Activated B cell treated with CpG ODN at 0.5 μM for 24 hours (primary cell): Measurements from ENCODE around the gene RANBP17. TPM values are rescaled to one million over a fixed set of nuclear protein-coding genes. Genes with fewer than 3 reads are reported as not detected.
"Not testable (repeated sequence)": the region's sequence is repeated elsewhere in the genome, so short reads cannot be mapped to it uniquely, and the experiment has no call there.

Experiments
- ATAC-seq: fragments of 200-7000 bp; cut with Tn5 transposase; one replicate; pipeline ENCODE4 v1.10.0; 2021; ENCODE audit warnings: low read depth, mild to moderate bottlenecking, moderate library complexity
- CTCF ChIA-PET: fragments of 350-600 bp; sonication (Branson Sonifier 250); formaldehyde crosslinking; loops from one replicate; lab custom pipeline; 2021; ENCODE audit warnings: antibody characterized with exemption; lab: Charles Lee
- POLR2A ChIA-PET: fragments of 350-600 bp; sonication (Branson Sonifier 250); formaldehyde crosslinking; loops from one replicate; lab custom pipeline; 2021; ENCODE audit warnings: antibody characterized with exemption; lab: Charles Lee
- DNase-seq: peaks from one replicate; pipeline ENCODE4 v3.0.0; 2022
- H3K27ac Mint-ChIP-seq: one replicate; pipeline ENCODE4 v1.8.0; 2020; ENCODE audit warnings: mixed read lengths
- H3K27me3 Mint-ChIP-seq: one replicate; pipeline ENCODE4 v1.8.0; 2021; ENCODE audit warnings: mixed read lengths
- H3K36me3 Mint-ChIP-seq: one replicate; pipeline ENCODE4 v1.8.0; 2021; ENCODE audit warnings: low read depth, mixed read lengths
- H3K4me1 Mint-ChIP-seq: one replicate; pipeline ENCODE4 v1.8.0; 2021; ENCODE audit warnings: mixed read lengths
- H3K4me3 Mint-ChIP-seq: one replicate; pipeline ENCODE4 v1.8.0; 2020; ENCODE audit warnings: mild to moderate bottlenecking, mixed read lengths
- H3K9me3 Mint-ChIP-seq: one replicate; pipeline ENCODE4 v1.8.0; 2020; ENCODE audit warnings: mixed read lengths
- CTCF ChIP-seq: fragments of 200-600 bp; IDR thresholded peaks from one replicate; pipeline ENCODE4 v1.8.0; 2022; ENCODE audit warnings: antibody characterized with exemption, mild to moderate bottlenecking
- intact Hi-C: fragments of 100-400 bp; cut with micrococcal nuclease; formaldehyde crosslinking; loops from one replicate; pipeline ENCODE4 v1.15.1; 2024
- total RNA-seq: library from RNA; stranded (reverse); gene quantifications from 2 replicates; pipeline ENCODE4 v1.2.3, GENCODE V29; 2022

The RANBP17 gene
- total RNA-seq, 1 donor from 2014 or later = not detected

- no peak overlapping the region for H3K27ac Mint-ChIP-seq
- no peak for ATAC-seq
- H3K4me1 Mint-ChIP-seq = peaks cover 2% of the 10 kb centered on the region
- DNase-seq = no peak
- H3K4me3 Mint-ChIP-seq = no peak overlapping the region
- H3K36me3 Mint-ChIP-seq = peaks cover 8% of the 10 kb centered on the region
- H3K9me3 Mint-ChIP-seq = peaks cover 22% of the 10 kb centered on the region
- TF ChIP-seq CTCF = no peak
- ChIA-PET CTCF (no interaction called here), POLR2A (no interaction called here)
- intact Hi-C loops = no loop called here
- H3K27me3 Mint-ChIP-seq = peaks cover 32% of the 10 kb centered on the region
These were observed 1.8 kb downstream of the RANBP17 start for GRCh38 chr5:170863646-170864045.

GRCh38 chr5:170865622-170866021, 3.8 kb downstream of the RANBP17 start:
- ATAC-seq = no peak
- no peak for TF ChIP-seq CTCF
- Mint-ChIP-seq H3K9me3 (peaks cover 11% of the 10 kb centered on the region), H3K36me3 (peaks cover 8% of the 10 kb centered on the region), H3K4me1 (peaks cover 2% of the 10 kb centered on the region), H3K27me3 (peaks cover 32% of the 10 kb centered on the region), H3K4me3 (no peak overlapping the region), H3K27ac (no peak overlapping the region)
- POLR2A ChIA-PET = no interaction called here
- no peak for DNase-seq
- CTCF ChIA-PET = no interaction called here
- intact Hi-C loops = no loop called here

- TF ChIP-seq CTCF = no peak
- Mint-ChIP-seq H3K27me3 (peaks cover 20% of the 10 kb centered on the region), H3K4me3 (no peak overlapping the region), H3K27ac (no peak overlapping the region), H3K36me3 (no peaks in the 10 kb centered on the region), H3K4me1 (no peaks in the 10 kb centered on the region), H3K9me3 (peaks cover 12% of the 10 kb centered on the region)
- POLR2A ChIA-PET = no interaction called here
- CTCF ChIA-PET = no interaction called here
- no peak for DNase-seq
- no peak for ATAC-seq
- intact Hi-C loops = no loop called here
These were observed 6.0 kb downstream of the RANBP17 start for GRCh38 chr5:170867825-170868224.

- H3K36me3 Mint-ChIP-seq, POLR2A ChIA-PET, intact Hi-C loops: not testable (repeated sequence)
These were observed 8.6 kb downstream of the RANBP17 start for GRCh38 chr5:170870390-170870789.

GRCh38 chr5:170874017-170874416, 12.2 kb downstream of the RANBP17 start:
- peaks cover 22% of the 10 kb centered on the region for H3K9me3 Mint-ChIP-seq
- POLR2A ChIA-PET = no interaction called here
- H3K4me3 Mint-ChIP-seq = no peak overlapping the region
- CTCF ChIA-PET = no interaction called here
- no peak for DNase-seq
- no peak overlapping the region for H3K27ac Mint-ChIP-seq
- ATAC-seq = no peak
- H3K4me1 Mint-ChIP-seq = no peaks in the 10 kb centered on the region
- peaks cover 2% of the 10 kb centered on the region for H3K27me3 Mint-ChIP-seq
- no peaks in the 10 kb centered on the region for H3K36me3 Mint-ChIP-seq
- TF ChIP-seq CTCF = no peak
- intact Hi-C loops = no loop called here

More at GRCh38 chr5:170870390-170870789, 8.6 kb downstream of the RANBP17 start:
- CTCF ChIA-PET, DNase-seq, H3K4me1 Mint-ChIP-seq, ATAC-seq, H3K4me3 Mint-ChIP-seq, H3K27ac Mint-ChIP-seq, H3K27me3 Mint-ChIP-seq: not testable (repeated sequence)
- H3K9me3 Mint-ChIP-seq = peaks cover 19% of the 10 kb centered on the region

- ChIA-PET POLR2A (no interaction called here), CTCF (no interaction called here)
- Mint-ChIP-seq H3K9me3 (peaks cover 20% of the 10 kb centered on the region), H3K36me3 (no peaks in the 10 kb centered on the region), H3K4me3 (no peak overlapping the region), H3K27ac (no peak overlapping the region), H3K4me1 (no peaks in the 10 kb centered on the region), H3K27me3 (peaks cover 2% of the 10 kb centered on the region)
- ATAC-seq (no peak), DNase-seq (no peak)
- no peak for TF ChIP-seq CTCF
- intact Hi-C loops = no loop called here
These were observed 14.0 kb downstream of the RANBP17 start for GRCh38 chr5:170875811-170876210.
